ENCODE results near the gene YPEL5. TPM values are rescaled to one million over a fixed set of nuclear protein-coding genes. Genes with fewer than 3 reads are reported as not detected.
A peak's percentile ranks its signal among the peaks of the same experiment; 100 is the strongest.
"Not testable (repeated sequence)": the region's sequence is repeated elsewhere in the genome, so short reads cannot be mapped to it uniquely, and the experiment has no call there.

YPEL5 gene
- polyA plus RNA-seq, 3 donors, result 101 to 128 (median 107) TPM

DNA sequence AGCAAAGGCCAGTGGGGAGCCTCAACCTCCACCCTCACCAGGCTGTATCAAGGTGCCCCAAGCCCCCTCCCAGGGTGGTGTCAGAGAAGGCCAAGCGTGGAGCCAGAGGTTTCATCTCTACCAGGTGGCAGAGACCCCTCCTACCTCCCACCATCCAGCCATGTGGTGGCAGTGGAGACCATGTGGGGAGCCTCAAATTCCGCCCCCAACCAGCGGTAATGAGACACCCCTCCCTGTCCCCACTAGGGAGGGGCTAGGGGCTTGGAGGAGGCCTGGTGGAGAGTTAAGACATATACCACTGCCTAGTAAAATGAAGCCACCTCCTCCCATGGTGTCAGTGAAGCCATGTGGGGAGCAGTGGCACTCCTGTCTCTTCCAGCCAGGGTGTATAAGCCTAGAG is 24.4 kb upstream of the YPEL5 start:
- DNase-seq, result no peak

DNA sequence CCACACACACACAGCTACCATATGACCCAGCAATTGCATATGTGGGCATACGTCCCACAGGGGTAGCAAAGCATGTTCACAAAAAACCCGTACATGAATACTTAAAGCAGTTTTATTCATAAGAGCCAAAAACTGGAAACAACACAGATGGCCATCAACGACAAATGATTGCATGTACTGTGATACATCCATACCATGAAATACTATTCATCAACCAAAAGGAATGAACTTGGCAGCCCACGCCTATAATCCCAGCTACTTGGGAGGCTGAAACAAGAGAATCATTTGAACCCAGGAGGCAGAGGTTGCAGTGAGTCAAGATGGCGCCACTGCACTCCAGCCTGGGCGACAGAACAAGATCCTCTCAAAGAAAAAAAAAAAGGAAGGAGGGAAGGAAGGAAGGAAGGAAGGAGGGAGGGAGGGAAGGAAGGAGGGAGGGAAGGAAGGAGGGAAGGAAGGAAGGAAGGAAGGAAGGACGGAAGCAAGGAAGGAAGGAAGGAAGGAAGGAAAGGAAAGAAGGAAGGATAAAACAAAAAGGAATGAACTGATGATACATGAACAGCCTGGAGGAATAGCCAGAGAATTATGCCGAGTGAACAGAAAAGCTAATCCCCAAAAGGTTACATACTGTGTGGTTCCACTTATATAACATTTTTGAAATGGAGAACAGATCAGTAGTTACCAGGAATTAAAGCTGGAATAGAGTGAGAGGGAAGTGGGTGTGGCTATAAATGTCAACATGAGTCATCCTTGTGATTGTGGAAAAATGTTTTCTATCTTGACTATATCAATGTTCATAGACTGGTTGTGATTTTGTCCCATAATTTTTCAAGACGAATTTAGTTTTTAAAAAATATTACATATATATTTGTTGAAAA is 19.6 kb upstream of the YPEL5 start:
- DNase-seq, result no peak

DNA sequence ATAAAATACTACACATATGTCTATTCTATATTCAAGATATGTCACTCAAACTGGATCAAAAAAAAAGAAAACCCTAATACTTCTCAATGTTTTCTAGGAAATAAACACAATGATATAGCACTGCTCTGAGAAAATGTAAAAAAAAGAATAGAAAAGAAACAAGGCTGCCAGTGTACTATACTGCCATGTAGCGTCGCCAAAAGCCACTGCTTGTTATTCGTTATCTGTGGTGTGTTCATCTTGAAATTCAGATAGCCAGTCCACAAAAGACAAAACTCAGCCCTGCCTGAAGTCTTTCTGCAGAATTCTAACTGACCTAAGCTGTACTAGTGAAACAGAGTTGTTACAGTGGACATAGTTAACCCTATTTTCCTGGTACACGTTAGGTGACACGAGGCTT is 12.2 kb upstream of the YPEL5 start:
- DNase-seq, result no peak

DNA sequence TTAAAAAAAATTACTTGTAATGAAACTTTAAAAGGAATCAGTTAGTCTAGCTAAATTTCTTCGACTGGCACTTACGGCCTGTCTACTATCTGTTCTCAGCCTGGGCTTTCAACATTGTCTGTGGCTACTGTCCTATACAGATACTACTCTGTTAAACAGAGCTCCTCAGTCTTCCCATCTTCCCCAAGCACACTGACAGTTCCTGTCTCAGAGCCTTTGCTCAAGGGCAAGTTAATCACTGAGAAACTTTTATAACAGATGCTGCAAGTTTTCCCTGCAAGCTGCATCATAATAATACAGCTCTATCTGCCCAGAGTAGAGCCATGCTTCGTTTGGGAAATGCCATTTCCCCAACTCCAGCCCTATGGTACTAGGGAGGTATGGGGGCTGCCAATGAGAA is 11.3 kb upstream of the YPEL5 start:
- no peak for DNase-seq

DNA sequence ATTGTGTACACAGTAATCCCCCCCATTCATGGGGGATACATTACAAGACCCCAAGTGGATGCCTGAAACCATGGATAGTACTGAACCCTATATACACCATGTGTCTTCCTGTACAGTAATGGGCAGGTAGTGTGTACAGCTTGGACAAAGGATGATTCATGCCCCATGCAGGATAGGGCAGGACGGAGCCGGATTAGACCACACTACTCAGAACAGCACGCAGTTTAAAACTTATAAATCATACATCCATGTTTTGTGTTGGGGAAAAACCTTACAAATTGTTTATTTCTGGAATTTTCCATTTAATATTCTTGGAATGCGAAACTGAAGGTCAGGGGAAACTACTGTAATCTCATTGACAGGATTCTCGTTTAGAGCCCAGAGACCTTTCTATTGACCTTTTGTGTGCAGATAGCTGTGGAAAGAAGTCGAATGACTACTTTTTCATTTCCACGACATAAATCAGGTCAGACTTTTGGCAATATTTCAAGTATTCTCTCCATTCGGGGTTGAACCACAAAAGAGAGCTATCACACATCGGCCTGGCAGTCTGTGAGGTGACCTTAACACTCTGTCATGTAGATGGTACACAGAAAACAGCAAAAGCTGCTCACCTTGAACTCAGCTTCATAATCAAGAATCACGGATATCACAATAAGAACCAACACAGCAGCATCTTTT is 9.9 kb upstream of the YPEL5 start:
- DNase-seq, result no peak

DNA sequence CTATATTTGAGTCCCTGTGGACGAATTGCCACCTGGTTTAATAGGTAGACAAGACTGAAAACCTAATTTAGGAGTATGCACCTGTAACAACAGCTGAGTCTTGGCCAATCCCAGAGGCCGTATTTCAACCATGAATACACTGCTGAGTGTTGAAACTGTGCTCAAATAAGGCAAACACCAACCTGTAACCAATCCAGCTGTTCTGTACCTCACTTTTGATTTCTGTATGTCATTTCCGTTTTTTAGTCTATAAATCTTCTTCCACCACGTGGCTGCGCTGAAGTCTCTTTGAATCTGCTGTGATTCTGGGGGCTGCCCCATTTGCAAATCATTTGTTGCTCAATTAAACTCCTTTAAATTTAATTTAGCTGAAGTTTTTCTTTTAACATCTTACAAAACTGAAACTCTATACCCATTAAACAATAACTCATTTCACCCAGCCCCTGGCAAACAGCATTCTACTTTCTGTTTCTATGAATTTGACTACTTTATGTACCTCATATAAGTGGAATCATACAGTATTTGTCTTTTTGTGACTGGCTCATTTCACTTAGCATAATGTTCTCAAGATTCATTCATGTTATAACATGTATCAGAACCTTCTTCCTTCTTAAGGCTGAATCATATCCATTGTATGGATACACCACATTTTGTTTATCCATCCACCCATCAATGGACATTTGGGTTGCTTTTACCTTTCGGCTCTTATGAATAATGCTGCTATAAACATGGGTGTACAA is 7.5 kb upstream of the YPEL5 start:
- DNase-seq, result no peak

DNA sequence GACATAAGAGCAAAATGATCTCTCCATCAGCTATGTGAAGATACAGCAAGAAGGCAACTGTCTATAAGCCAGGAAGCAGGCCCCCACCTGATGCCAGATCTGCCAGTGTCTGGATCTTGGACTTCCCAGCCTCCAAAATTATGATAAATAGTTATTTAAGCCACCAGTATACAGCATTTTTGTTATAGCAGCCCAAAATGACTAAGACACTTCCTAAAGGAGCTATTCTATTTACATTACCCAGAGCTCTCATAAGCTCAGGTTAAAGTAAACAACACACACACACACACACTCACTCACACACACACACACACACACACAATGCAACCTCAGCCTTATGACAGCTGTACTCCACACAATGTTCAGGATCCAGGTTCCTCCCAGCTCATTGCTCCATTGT is 5.7 kb upstream of the YPEL5 start:
- DNase-seq, result no peak

DNA sequence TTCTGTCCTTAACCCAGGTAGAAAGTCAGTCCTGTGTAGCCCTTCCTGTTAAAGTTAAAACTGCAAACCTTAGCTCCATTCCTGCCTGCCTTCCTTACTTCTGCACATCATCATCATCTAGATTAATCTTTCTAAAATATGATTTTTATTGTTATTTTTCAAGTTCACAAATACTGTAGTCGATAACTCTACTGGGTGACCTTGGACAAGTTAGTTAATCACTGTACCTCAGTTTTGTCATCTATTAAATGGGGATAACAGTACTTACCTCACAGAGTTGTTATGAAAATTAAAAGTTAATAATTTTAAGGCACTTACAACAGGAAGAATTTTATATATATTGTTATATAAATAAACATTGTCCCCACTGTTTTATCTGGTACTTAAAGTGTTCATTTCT is 2.5 kb upstream of the YPEL5 start:
- no peak for DNase-seq

DNA sequence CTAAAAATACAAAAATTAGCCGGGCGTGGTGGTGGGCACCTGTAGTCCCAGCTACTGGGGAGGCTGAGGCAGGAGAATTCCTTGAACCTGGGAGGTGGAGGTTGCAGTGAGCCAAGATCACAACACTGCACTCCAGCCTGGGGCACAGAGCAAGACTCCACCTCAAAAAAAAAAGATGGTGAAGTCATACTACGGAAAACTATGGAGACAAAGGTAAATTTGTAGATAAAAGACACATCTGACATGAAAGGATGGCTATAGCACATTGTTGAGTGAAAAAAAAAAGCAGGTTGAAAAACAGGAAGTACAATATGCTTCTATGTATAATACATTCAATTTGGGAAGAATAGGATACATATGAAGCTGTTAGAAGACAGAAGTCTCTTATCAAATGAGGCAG is 1.9 kb upstream of the YPEL5 start:
- DNase-seq, result not testable (repeated sequence)

DNA sequence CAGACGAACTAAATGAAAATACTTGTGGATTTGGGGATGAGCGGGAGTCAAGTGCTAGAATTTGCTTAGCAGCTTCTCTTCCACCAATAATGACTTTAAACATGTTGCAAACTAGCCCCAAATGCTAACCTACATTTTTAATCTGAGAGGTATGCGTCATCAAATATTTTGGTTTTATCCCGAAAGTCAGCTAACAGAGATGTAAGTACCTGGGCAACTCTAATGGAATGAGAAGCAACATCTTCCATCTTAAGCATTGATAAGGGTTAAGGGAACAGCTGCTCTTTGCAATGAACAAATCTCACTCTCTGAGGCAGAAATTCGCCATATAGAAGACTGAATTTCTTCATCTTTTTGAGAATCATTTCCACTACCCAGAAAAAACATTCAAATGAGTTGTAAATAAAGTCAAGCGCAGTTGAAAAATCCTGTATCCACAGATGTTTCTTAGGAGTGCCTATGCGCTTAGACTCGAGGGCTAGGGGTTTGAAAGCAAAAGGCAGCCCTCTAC is 926 bp upstream of the YPEL5 start:
- no peak for DNase-seq

DNA sequence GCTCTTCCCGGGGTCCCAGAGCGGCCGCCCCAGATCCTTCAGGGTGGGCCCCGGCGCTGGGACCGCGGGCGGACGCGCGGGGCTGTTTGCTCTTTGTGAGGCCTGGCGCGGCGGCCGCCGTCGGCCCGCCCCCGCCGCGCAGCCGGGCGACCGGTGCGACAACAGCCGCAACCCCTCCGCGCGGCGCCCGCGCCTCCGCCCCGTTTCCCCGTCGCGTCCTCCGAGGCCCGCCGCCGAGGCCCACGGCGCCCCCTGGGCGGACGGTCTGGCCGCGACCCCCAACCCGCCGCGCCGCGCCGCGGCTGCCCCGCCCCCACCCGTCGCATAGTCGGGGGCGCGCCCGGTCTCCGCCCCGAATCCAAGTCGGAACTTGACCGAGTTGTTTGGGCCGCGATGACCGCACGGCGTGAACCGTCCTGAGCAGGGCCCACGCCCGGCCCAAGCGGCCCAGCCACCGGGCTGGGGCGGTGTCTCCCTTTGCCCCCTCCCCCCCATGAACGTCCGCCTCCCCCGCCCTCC is 448 bp downstream of the YPEL5 start:
- DNase-seq, result no peak

DNA sequence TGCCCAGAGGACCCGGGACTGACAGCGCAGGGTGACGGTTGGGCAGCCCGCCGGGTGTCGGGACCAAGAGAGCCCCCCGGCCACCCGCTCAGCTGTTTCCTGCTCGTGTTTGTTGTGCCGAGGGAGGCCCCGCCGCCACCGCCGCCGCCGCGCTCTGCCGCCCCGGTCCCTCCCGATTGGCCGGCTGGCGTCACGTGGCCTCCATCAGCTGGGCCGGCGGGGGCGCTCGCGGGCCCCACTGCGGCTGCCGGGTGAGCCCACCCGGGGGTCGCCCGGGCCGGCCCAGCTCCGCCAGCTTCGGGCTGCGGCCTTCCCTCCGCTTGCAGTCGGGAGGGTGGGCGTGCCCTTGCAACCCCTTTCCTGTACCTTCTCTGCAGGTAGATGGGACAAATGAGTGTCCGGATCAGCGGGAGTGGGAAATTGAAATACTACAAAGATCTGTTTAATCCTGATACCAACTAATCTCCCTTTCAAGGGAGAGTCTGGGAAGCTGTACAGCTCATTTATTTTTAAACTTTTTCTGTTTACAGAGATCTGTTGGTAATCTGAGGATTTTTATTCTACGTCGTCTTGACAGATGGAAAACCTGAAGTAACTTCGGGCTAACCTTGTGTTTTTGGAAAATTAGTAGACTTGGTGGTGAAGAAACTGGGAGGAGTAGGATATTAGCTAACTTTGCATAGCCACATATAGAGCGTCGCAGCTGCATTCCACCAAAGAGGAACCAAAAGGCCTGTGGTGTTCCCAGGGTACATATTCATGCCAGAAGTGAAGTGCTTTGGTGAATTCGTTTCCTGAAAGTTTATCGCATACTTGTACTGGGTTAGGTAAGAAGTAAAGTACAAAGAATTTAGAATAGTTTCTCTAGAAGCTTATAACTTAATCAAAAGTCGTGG is 1.2 kb downstream of the YPEL5 start:
- DNase-seq, result peak; percentile 83

DNA sequence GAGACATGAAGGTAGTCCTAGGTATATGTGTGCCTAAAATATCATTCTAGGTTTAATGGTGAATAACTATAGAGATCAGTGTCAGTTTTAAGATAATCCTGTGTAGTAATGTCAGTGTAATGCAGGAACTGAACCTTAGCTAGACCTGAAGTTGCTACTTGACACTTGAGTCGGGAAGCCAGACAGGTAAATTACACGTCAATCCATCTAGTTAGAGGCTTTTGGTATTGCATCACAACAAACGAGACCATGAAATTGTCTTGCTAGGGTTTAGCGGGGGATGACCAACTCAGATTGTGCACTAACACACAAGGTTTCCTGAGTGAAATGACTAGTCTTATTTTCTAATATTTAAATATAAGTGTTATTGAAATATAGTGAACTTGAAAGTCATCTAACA is 2.0 kb downstream of the YPEL5 start:
- no peak for DNase-seq

DNA sequence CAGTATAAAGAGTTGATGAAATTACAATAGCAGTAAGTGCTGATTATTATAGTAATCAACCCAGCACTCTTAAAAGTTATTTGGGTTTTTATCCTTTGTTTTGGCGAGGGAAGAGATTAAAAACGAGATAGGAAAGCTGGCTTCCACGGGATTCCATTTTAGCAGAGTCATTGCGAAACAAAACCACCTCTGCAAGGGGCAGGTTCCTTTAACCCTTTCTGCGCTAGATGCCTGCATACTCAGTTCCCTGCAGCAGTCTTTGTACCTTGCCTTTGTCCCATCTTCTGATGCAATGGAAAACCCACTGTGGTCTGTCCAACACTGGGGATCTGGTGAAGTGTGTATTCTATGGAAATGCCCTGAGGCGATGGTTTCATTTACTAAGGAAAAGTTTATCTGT is 2.7 kb downstream of the YPEL5 start:
- no peak for DNase-seq

DNA sequence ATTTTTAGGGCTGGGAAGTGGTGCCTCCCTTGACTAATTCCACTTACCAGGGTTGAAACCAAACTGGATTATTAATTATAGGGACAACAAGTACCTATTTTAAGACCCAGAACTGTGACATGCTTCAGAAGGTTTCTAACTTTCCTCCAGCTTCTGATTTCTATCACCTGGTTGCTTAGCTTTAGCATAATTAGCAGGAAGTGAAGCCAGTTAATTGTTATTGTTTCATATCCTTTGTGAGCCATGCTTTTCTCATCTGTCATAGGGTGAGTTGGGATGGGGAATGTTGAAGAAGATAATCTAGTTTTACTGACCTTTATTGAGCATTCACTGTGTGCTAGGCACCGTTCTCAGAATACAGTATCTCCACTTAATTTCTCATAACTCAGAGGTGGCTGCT is 3.2 kb downstream of the YPEL5 start:
- no peak for DNase-seq

DNA sequence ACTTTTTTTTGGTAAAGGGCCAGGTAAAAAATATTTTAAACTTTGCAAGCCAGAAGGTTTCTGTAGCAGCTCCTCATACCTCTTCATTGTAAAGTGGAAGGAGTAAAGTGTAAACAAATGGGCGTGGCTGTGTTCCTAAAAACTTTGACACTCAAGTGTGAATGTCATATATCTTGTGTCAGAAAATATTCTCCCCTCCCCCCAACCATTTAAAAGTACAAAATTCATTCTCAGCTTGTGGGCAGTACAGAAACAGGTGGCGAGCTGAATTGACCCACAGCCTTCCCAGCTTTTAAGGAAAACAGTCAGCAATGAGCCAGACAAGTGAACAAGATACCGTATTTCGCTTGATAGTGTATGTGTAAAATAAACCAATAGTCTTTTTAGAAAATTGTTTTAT is 4.0 kb downstream of the YPEL5 start:
- no peak for DNase-seq

DNA sequence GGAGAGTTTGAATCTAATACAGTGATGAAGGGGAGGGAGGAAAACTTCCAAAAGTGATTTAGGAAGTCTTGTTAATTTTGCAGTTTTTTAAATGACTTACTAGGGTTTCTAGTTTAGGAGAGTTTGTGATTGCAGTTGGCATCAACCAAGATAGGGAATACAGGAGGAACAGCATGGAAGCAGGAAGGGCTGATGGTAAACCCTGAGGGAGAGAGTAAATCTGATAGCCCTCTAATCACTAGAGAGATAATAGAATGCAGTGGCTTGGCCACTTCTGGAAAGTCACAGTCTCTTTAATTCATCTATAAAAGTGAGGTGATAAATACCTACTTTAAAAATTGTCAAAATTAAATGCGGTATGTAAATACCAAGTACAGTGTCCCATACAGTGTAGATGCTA is 5.6 kb downstream of the YPEL5 start:
- no peak for DNase-seq

DNA sequence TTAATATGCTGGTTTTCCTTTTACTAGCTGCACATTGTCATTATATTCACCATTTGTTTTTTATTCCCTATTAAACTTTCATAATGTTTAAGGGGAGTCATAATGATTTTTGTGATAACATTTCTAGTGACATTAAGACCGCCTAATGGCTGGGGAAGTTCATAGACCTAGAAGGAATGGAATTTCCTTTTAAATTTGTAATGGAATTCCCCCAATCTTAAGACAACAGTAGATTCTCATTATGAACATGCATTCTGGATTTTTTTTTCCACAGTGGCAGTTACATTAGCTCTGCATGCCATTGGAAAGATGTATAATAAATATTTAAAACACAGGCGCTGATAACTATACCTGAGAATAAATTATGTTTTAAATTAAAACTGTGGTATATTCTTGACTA is 8.4 kb downstream of the YPEL5 start:
- DNase-seq, result no peak

DNA sequence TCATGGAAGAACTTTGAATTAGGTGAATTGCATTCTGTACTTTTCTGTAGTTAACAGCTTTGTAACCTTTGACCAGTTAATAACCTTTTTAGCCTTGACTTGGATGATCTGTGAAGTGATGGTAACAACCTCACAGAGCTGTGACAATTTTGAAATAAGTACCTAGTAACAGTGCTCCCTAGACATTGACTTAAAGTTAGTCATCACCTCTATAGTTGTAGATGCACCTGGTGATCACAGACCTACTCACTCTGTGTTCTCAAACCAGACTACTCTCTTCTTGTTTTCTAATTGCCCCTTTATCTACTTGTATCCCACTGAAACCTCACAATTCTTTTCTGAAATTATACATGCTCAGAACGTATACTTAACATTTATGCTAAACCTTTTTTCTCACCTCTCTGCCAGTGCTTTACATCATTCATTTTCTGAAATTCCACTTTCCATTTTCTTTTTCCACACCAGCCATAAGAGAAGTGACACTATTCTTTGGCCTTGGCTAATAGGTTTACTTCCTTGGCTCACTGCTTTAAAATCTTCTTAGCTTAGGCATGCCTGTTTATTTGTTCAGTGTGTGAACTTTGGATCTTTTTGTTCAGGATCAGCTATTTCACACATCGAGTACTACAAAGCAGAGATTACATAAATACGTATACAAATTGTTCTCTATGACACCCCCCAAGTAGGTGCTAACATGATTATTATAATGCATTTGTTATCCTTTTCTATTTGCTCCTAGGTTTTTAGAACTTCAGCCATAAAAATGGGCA is 9.3 kb downstream of the YPEL5 start:
- no peak for DNase-seq

DNA sequence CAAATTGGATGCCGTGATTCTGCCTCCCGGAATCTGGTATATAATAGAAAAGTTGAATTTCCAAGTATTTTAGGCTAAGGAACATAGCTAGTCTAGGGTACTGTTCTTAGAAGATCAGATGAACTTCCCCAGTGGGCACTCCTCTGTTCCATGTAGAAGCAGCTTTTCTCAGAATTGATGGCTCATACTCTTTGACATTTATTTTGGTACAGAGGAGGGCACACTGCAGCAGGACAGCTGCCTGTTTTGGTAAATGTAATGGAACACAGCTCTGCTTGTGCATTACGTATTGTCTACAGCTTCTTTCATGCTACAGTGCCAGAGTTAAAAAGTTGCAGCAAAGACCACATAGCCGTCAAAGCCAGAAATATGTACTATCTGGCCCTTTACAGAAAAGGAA is 10.8 kb downstream of the YPEL5 start:
- DNase-seq, result no peak

DNA sequence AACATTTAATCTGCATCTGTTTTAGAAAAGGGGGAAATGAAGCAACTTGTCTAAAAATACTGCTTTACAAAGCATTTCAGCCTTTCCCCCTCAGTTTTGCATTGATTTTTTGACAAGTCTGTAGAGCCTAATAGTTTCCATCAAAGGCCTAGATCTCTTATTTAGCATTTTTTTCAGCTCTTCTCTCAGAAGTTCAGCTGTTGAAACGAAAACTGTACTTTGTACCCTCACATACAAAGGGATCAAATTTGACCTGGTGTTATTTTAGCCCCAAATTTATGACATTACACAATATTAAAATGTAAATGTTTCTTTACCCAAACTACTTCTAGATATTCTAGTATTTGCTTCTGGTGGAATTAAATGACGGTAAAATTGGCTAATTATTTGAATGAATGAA is 13.0 kb downstream of the YPEL5 start:
- no peak for DNase-seq
